K562 (cell line): ENCODE results near the gene DSTYK. TPM values are rescaled to one million over a fixed set of nuclear protein-coding genes. Genes with fewer than 3 reads are reported as not detected.
A peak's percentile ranks its signal among the peaks of the same experiment; 100 is the strongest.

Source experiments
- BMI1 ChIP-seq: fragments of 150-350 bp; IDR thresholded peaks from 2 replicates; pipeline ENCODE4 v1.6.1; 2014; ENCODE audit warnings: low read length
- DEAF1 ChIP-seq: fragments of 450-650 bp; formaldehyde crosslinking; IDR thresholded peaks from 2 replicates; pipeline ENCODE4 v1.4.0; 2020; ENCODE audit warnings: mild to moderate bottlenecking, moderate library complexity
- EHMT2 ChIP-seq: fragments of 450-650 bp; IDR thresholded peaks from 2 replicates; pipeline ENCODE4 v1.6.1; 2018; ENCODE audit warnings: antibody characterized with exemption
- ELF2 ChIP-seq: fragments of 250-450 bp; sonication (Bioruptor Pico); IDR thresholded peaks from 2 replicates; pipeline ENCODE4 v1.5.0; 2021; ENCODE audit warnings: mild to moderate bottlenecking
- KAT7 ChIP-seq: sonication (generic); formaldehyde crosslinking; IDR thresholded peaks from 2 replicates; pipeline ENCODE4 v1.8.0; 2022; ENCODE audit warnings: missing genetic modification reagents, mild to moderate bottlenecking, borderline replicate concordance
- MXI1 ChIP-seq: IDR thresholded peaks from 2 replicates; pipeline ENCODE4 v1.6.1; 2011; ENCODE audit warnings: low read depth, mild to moderate bottlenecking, improper control_type of control experiment, low read length
- NR2F6 ChIP-seq: fragments of 450-650 bp; formaldehyde crosslinking; IDR thresholded peaks from 2 replicates; pipeline ENCODE4 v1.4.0; 2020; ENCODE audit warnings: mild to moderate bottlenecking
- POLR2G ChIP-seq: fragments of 200-400 bp; formaldehyde crosslinking; IDR thresholded peaks from 2 replicates; pipeline ENCODE4 v1.6.1; 2017; ENCODE audit warnings: low read depth, mild to moderate bottlenecking, antibody characterized with exemption, low read length, moderate library complexity
- PURB ChIP-seq: sonication (generic); formaldehyde crosslinking; IDR thresholded peaks from 2 replicates; pipeline ENCODE4 v1.9.0; 2021; ENCODE audit warnings: low read depth, mild to moderate bottlenecking, missing genetic modification reagents
- SRF ChIP-seq, 2 experiments: fragments of 250-450, 450-650 bp in 1 of 2; sonication (Bioruptor Pico) in 1 of 2; sonication (generic) in 1 of 2; formaldehyde crosslinking; IDR thresholded peaks; 2 replicates each; pipeline versions ENCODE4 v1.5.0 to v1.5.1; 2020 to 2022; ENCODE audit warnings: mild to moderate bottlenecking in 1 of 2, missing genetic modification reagents in 1 of 2
- XRCC5 ChIP-seq: fragments of 200-400 bp; formaldehyde crosslinking; IDR thresholded peaks from 2 replicates; pipeline ENCODE4 v1.6.1; 2017; ENCODE audit warnings: low read depth, mild to moderate bottlenecking, low read length
- ZFP36 ChIP-seq: fragments of 150-350 bp; IDR thresholded peaks from 2 replicates; pipeline ENCODE4 v1.6.1; 2018; ENCODE audit warnings: low read length, low read depth; ENCODE audit not compliant: partially characterized antibody
- ZNF347 ChIP-seq: fragments of 450-650 bp; formaldehyde crosslinking; IDR thresholded peaks from 2 replicates; pipeline ENCODE4 v1.4.0; 2020; ENCODE audit warnings: low read depth, mild to moderate bottlenecking, moderate library complexity
- ZNF395 ChIP-seq: fragments of 200-800 bp; sonication (Bioruptor generic); IDR thresholded peaks from 2 replicates; pipeline ENCODE4 v1.6.1; 2017; ENCODE audit warnings: missing genetic modification characterization, missing compliant biosample characterization
- ZNF41 ChIP-seq: fragments of 250-450 bp; sonication (Bioruptor Pico); conservative IDR thresholded peaks from 2 replicates; pipeline ENCODE4 v1.4.0; 2020; ENCODE audit warnings: mild to moderate bottlenecking
- ZNF445 ChIP-seq: fragments of 250-450 bp; sonication (Bioruptor Pico); IDR thresholded peaks from 2 replicates; pipeline ENCODE4 v1.4.0; 2020; ENCODE audit warnings: low read depth, mild to moderate bottlenecking, moderate library complexity
- ZNF592 ChIP-seq: fragments of 450-650 bp; IDR thresholded peaks from 2 replicates; pipeline ENCODE4 v1.6.1; 2017; ENCODE audit warnings: antibody characterized with exemption, mild to moderate bottlenecking
- ZNF766 ChIP-seq: fragments of 200-800 bp; sonication (Bioruptor generic); conservative IDR thresholded peaks from 2 replicates; pipeline ENCODE4 v1.6.1; 2016; ENCODE audit warnings: missing genetic modification characterization, missing compliant biosample characterization
- polyA plus RNA-seq, 8 experiments: library from polyadenylated mRNA; depleted of rRNA in 4 of 8; stranded (reverse) in 5 of 8; unstranded in 3 of 8; fragments of >200 nt; fragmentation: Nextera tagmentation in 2 of 8; fragmentation: Illumina TruSeq in 1 of 8; extraction: Ambion mirVana in 2 of 8; extraction: Trizol in 1 of 8; gene quantifications; 2 replicates each; pipeline versions ENCODE4 v1.2.1 to v1.2.3, GENCODE V29; 2011 to 2014; ENCODE audit warnings: inconsistent platforms in 1 of 8, missing spikeins in 1 of 8
- total RNA-seq, 7 experiments: library from RNA; depleted of rRNA in 6 of 7; stranded (reverse); fragments of >200 nt in 6 of 7; fragmentation: Illumina TruSeq in 2 of 7; extraction: Trizol in 2 of 7; gene quantifications; 2 replicates each; pipeline versions ENCODE4 v1.2.1 to v1.2.3, GENCODE V29; 2011 to 2021; ENCODE audit warnings: low replicate concordance in 1 of 7
- TF ChIP-seq, protein P1 (sequence below): sonication (generic); formaldehyde crosslinking; IDR thresholded peaks from 2 replicates; pipeline ENCODE4 v1.9.0; 2022; ENCODE audit warnings: mild to moderate bottlenecking, missing genetic modification reagents
- TF ChIP-seq, protein P2 (sequence below), 2 experiments: fragments of 450-650 bp; IDR thresholded peaks; 2 replicates each; pipeline ENCODE4 v1.6.1; 2016

DSTYK gene
- total and polyA plus RNA-seq, 9 of the 15 experiments (the other 6 are each of a cell fraction or from before 2014, with no cell fraction given), result 4.2 to 7.1 (median 6.2) TPM

DNA sequence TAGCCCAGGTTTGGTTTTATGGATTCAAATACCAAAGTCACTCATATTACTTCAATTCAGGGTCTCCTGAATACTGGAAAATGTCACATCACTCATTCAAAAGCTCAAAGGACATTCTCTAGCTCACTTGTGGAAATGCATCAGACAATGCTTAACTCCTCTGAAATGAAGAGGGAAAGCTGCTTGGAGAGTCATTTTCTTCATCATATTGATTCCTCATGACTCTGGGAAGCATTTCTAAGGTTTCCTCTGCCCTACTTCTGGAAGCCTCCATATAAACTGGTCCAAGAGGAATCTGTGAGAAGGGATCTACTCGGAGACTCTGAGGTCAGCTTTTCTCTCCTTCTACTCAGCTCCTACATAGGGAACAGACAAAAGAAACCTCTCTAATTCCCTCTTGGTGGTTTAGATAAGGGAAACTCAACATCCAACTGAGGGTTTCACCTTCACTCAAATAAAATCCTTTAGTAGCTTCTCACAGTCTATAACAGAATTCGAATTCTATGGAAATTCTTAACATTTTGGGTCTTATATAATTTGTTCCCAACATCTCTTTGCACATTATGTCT, 53.4 kb downstream of the DSTYK start (continued):
- no peak for TF ChIP-seq EHMT2
- peak; percentile 15; the same call in 1 of the 2 replicates for TF ChIP-seq ZNF592
- no peak for TF ChIP-seq POLR2G
- TF ChIP-seq XRCC5, result no peak
- TF ChIP-seq ZNF766 (CRISPR knock-in tag), result peak; percentile 98
- no peak for TF ChIP-seq ZFP36
- TF ChIP-seq NR2F6 (CRISPR knock-in tag), result no peak
- TF ChIP-seq BMI1, result no peak
- TF ChIP-seq DEAF1 (CRISPR knock-in tag), result 0 out of 2 replicates have a peak, but pooled peaks have one; percentile 20
- TF ChIP-seq ZNF395 (CRISPR knock-in tag), result no peak
- TF ChIP-seq, protein P1, sequence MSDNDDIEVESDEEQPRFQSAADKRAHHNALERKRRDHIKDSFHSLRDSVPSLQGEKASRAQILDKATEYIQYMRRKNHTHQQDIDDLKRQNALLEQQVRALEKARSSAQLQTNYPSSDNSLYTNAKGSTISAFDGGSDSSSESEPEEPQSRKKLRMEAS, result no peak
- no peak for TF ChIP-seq SRF (CRISPR knock-in tag; IDR thresholded peaks at IDR 0.05)
- TF ChIP-seq ZNF347 (CRISPR knock-in tag), result no peak
- no peak for TF ChIP-seq ELF2 (CRISPR knock-in tag)
- TF ChIP-seq ZNF445, result peak; percentile 43; the same call in 1 of the 2 replicates
- TF ChIP-seq, protein P2, sequence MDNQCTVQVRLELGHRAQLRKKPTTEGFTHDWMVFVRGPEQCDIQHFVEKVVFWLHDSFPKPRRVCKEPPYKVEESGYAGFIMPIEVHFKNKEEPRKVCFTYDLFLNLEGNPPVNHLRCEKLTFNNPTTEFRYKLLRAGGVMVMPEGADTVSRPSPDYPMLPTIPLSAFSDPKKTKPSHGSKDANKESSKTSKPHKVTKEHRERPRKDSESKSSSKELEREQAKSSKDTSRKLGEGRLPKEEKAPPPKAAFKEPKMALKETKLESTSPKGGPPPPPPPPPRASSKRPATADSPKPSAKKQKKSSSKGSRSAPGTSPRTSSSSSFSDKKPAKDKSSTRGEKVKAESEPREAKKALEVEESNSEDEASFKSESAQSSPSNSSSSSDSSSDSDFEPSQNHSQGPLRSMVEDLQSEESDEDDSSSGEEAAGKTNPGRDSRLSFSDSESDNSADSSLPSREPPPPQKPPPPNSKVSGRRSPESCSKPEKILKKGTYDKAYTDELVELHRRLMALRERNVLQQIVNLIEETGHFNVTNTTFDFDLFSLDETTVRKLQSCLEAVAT (IDR thresholded peaks at IDR 0.05), result no peak
- TF ChIP-seq PURB (CRISPR knock-in tag), result no peak
- TF ChIP-seq KAT7 (CRISPR knock-in tag), result 0 out of 2 replicates have a peak, but pooled peaks have one; percentile 43
- TF ChIP-seq ZNF41 (CRISPR knock-in tag), result no peak
- TF ChIP-seq MXI1, result no peak
